HS-5 (cell line): ENCODE data around the gene OVCH1.
"Not testable (repeated sequence)": the region's sequence is repeated elsewhere in the genome, so short reads cannot be mapped to it uniquely, and the experiment has no call there.

Source experiments
- DNase-seq: peaks from one replicate; pipeline ENCODE4 v3.0.0-alpha.2; 2012; ENCODE audit warnings: low read depth

Gene OVCH1

DNA sequence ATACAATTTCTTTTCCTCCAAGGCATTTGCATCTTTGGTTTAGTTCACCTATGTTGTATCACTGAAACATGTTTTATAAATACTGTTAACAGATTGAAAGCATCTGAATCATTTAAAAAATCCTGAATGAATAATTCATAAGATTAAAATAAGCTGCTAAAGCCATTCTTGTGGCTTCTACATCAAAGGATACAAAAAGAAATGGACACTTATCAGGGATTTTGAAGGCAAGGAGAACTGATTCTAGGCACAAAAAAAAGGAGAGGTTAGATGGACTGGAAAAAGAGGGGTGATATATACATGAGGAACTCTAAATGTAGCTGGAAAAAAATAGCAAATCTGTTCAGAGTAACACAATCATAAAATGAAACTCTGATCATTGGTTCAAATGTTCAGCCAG is 5.8 kb upstream of the OVCH1 start:
- no peak for DNase-seq

DNA sequence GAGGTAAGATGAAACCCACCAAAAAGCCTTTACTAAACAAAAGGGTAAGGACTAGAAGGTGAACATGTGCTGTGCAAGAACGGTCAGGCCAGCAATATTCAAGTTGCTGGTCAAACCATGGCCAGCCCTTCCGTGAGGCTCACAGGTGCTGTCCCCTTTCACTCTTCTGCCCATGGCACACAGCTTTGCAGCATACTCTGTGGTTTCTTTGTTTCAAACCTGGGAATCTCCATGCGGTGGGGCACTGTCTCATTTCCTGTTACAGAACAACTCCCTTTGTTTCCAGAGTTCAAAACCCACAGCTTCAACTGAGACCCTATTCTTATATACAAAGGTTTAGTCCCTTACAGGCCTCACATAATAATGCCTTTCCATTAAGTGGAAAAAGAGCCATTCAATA is 1.7 kb upstream of the OVCH1 start:
- DNase-seq, result no peak

DNA sequence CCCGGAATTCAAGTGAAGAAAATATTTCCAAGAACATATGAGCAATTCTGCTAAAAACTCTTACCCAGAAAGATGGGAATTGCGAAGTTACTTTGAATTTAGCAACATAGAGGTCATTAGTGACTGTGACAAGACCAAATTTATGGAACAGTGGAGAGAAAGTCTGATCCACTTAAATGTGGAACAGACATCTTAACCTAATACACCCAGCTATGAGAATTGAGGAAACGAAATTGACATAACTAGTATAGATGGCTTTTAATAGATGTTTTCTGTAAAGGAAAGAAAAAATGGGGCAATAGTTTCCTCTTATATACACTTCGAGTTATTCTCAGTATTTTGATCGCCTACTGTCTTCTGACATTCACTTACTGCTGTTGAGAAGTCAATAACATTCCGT is 4.6 kb downstream of the OVCH1 start:
- no peak for DNase-seq

DNA sequence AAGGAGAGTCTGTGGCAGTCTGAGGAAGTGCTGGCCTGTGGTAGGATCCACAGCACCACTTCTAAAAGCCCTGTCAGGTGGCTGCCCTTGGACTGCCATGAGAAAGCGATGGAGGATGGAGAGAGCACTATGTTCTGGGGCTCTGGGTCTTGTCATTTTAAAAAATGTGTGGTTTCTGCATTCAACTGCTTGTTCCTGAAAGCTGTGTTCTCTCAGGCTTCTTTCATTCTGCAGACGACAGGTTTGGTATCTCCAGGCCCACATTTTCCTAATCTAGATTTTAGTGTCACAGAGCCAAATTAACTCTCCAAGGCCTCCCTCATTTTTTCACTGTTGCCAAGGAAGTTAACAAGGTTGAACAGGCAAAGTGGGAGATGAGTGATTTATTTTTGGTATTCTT is 10.5 kb downstream of the OVCH1 start:
- DNase-seq, result no peak

DNA sequence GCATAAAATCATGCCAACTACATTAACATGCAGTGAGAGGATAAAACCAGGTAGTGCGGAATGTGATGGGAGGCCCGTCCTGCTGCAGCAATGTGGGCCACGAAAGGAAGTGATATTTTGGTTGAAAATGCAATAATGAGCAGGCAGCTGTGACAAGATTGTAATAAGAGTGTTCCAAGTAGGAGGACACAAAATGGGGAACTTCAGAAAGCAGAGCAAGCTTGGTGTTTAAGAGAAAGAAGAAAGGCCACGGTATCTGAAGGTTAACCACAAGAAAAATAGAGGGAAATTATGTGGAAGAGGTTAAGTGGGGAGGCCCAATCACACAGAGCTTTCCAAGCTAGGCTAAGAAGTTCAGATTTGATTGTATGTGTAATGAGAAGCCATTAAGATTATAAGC is 34.3 kb downstream of the OVCH1 start:
- DNase-seq, result no peak

DNA sequence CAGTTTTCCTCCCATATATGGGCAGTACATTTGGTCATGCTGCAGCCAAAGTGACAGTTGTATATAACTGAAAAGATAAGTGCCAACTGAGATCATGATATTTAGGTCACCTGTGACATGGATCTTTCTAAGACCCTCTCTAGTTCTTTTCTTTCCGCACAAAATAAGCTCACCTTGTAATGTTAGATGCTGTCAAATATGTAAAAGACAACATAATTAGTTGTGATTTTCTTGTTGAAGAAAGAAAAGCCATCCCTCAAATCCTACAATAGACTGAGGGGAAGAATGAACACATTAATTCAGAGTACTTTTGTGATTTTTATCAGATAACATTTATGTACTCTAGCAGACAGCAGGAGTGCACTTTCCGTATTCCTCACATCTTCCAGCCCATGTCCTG is 37.4 kb downstream of the OVCH1 start:
- DNase-seq, result no peak

DNA sequence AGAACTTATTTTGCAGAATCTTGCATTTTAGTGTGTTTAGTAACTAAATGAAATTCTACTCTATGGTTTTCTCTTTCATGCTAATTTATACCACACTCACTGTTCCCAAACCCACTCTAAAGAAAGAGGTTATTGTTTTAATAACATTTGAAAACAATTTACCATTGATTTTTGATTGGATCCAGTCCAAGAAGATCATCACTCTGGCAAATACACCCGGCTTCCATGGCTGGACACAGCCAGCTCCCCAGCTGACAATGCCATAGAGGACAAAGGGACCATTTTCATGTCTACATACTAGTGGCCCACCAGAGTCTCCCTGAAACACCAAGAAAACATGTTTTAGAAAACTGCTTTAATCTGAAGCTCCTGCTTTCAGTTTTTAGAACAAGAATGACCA is 42.4 kb downstream of the OVCH1 start:
- no peak for DNase-seq

DNA sequence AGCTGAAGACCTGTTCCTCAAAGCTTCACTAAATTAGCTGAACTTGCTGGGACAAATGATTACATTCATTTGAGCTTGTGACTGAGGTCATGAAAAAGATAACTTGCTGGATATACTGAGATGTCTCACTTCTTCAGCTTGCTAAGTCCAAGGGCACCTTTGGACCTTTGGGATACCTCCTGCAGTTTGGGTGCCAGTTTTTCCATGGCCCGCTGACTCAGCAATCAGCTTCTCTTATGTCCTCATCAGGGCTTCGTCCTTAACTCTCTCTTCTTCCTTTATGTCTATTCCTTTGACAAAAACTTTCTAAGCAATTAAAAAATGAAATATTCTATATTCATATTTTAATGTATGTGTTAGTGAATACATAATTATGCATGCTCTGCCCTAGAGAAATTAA is 45.6 kb downstream of the OVCH1 start:
- no peak for DNase-seq

DNA sequence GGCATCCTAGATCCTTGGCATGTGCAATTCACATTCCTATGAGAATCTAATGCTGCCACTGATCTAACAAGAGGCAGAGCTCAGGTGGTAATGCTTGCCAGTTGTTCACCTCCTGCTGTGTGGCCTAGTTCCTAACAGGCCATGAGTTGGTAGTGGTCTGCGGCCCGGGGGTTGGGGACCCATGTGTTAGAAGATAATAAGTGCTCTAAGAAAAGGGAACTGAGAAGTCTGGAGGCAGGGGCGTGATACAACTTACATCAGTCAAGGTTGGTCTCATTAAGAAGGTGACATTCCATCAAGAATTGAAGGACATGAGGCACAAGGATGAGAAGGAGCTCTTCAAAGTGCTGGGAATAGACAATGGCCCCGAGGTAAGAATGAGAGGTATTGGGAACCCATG is 49.3 kb downstream of the OVCH1 start:
- no peak for DNase-seq

DNA sequence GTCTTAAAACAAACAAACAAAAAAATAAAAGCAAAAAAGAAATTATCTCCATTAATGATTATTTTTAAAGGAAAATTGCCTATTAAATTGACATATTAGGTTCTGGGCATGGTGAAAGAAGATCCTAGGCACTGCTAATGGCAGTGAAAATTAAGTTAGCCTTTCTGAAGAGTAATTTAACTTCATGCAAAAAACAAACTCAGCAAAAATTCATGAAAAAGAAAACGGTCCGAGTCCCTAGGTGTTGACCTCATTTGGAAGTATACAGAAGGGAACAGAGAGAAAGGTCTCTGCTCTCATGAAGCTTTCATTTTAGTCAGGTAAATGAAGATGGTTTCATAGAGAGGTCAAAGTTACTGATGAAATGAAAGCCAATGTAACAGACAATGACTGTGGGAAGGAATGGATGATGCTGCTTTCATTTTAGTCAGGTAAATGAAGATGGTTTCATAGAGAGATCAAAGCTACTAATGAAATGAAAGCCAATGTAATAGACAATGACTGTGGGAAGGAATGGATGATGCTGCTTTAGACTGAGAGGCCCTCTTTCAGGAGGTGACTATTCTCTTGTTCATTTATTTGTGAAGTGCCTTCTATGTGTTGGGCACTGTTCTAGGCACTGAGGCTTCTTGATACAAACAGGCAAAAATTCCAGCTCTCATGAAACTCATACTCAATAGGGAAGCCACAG is 50.1 kb downstream of the OVCH1 start:
- no peak for DNase-seq

DNA sequence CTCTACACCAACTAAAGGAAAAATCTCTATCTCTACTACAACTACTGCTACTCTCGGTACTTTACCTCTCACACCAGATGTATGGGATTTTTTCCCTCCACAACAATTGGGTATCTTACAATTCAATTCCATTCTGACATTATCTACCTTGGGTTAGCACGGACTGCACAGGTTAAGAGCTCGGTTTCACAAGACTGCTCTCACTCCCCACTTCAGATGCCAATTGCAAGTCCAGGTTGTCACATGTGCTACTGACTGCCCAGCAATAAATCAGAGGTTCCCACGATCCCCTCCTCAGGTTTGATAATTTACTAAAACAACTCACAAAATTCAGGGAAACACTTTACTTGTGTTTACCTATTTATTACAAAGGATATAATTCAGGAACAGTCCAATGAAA is 58.0 kb downstream of the OVCH1 start:
- no peak for DNase-seq

DNA sequence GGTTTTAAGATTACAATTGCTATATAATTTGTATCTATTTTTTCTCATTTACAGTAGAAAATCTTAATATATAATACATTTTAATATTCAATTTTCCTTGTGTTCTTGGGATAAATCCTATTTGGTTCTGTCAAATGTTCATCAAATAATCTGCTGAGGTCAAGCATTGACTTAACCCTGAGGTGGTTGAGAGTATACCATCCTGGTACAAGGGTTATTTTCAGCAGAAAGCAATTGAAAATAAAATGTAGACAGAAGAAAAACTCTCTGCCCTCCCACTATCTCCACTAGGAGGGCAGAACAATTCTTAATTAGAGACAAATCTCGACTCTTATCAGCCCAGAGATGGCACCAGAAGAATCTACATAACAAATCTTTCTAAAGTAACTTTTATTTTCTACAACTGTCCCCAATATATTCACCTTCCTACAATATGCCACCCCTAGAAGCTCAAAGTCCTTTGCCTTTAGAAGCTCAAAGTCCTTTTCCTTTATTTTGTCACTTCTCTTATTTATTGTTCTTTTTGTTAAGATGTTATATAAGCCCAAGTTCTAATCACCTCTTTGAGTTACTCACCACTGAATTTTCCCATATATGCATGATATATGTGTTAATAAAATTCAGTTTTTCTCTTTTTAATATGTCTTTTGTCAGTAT is 58.6 kb downstream of the OVCH1 start:
- DNase-seq, result no peak

DNA sequence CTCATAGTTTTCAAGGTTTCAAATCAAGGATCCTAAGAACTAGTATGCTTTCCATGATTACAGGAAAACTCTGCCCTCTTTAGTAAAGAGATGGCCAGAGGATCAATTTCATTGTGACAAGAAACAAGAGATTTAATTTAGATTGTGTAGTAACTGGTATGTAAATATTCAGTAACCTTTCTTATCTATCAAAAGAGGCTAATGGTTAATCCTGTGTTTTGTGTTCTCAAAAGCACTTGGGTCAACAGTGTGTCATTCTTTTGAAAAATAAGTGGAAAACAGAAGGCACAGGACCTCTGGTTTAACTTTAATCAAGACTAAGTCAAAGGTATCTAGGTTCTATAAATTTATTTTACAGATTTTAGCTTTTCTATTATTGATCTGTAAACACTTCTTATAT is 59.9 kb downstream of the OVCH1 start:
- no peak for DNase-seq

DNA sequence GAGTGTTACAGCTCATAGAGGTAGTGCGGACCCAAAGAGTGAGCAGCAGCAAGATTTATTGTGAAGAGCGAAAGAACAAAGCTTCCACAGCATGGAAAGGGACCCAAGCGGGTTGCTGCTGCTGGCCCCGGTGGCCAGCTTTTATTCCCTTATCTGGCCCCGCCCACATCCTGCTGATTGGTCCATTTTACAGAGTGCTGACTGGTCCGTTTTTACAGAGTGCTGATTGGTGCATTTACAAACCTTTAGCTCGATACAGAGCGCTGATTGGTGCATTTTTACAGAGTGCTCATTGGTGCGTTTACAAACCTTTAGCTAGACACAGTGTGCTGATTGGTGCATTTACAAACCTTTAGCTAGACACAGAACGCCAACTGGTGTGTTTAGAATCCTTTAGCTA is 60.7 kb downstream of the OVCH1 start:
- DNase-seq, result not testable (repeated sequence)

DNA sequence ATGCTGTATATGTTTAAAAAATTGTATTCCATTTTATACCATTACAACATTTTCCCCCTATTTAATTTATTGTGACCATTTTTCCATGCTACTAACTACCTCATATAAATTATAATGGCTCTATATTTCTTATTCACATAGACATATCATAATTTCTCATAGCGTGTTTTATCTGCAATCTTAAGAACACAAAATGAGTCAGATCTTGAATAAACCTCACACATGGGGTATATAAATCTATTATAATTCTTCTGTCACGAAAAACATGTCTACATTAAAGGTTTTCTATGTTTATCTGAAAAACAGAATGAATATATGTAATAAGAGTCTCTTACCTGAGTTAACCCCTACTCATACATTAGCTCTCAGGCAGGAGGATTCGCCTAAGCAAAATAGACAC is 66.0 kb downstream of the OVCH1 start:
- no peak for DNase-seq

DNA sequence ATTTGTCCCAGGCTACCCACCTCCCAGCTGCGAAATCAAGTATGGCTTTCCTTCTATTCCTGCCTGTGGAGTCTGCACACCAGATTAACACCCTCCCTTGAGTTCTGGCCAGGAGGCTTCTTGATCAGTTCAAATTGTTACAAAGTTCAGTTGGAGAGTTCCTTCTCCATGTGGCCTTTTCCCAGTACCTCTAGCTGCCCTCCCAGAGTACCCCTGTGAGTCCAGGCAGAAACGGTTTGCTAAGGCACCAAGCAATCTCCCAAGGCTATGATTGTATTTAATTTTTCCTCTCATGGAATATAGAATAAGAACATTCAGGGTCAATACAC is 66.8 kb downstream of the OVCH1 start:
- no peak for DNase-seq

DNA sequence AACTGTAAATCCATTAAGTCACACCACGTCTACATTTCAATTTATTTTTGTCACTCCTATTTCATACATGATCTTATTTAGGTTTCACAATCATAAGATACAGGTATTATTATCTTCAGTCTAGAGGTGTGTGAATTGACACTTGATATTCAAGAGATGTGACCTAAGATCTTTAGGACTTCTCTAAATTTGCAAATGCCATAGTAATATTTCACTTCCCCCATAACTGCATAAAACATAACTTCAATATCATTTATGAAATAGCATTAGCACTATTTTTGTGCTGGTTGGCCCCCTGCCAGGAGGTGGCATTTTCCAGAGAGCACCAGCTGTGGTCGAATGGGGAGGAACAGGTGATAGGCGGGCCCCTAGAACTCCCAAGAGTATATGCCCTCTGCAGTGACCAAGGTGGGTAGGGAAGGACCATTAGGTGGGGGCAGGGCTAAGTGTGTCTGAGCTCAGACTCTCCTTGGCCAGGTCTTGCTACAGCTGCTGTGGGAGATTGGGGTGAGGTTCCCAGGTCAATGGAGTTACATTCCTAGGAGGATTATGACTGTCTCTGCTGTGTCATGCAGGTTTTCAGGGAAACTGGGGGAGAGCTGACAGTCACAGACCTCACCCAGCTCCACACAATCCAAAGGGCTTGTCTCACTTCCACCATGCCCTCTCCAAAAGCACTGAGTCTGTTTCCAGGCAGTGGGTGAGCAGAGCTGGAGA is 67.3 kb downstream of the OVCH1 start:
- DNase-seq, result no peak

DNA sequence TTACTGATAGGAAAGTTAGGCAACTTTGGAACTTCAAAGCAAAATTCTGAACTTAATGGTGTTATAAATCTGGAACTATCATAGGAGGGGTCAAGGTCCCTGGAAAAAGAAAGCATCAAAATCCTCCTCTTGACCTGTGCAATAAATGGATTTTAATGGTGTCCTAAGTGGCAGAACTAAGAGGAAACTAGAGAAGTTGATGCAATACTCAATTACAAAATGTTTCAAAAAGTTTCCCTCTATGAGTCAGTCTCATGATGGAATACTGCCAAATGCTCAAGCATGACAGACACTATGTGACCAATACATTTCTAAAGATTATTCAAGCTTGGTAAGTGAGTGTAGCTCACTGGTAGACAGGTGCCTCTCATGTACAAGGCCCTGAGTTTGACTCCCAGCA is 68.9 kb downstream of the OVCH1 start:
- DNase-seq, result peak; percentile 84

DNA sequence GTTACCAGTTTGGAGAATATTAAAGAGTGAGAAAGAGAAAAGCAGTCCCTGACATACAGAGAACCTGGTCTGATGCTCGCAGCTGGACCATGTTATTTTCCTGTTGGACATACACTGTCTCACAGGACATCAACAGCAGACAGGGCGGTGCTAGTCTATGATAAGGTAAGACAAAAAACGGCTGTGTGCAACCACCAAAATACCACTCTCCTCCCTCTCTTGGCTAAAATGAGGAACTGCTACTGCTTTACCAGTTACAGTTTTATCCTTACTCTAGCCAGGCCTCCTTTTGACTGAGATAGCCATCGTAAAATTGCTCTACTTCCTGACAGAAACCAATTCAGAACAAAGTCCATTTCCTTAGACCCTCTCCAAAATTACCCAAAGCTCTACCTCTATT is 69.5 kb downstream of the OVCH1 start:
- DNase-seq, result no peak

DNA sequence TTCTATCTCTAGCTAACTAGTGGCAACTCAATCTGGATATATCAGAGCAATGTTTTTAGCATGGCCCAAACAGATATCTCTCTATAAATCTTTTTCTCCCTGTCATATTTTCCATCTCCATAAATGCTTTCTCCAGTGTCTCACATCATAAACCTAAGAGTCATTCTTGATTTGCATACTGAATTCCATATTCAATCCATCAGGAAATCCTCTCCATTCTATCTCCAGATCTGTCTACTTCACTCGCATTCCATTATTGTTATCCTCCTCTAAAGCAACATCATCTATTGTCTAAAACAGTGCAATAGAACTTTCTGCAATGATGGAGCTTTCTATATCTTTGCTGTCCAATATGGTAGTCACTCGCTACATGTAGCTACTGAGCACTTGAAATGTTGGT is 71.0 kb downstream of the OVCH1 start:
- DNase-seq, result no peak

DNA sequence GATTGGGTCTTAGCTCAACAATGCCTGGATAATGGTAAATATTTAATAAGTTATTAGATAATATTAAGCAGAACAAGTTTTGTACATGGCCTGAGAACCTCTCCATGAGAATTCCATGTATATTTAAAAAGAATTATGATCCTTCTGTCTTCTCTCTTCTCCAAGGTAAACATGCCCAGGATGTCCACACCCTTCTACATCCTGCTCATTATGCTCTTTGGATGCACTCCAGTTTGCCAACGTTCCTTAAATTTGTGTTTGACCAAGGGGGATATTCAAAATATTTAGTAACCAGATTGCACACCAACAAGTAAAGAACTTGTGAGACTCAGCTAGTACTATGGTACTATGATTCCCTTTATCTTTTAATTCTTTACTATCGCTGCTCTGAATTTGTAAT is 71.8 kb downstream of the OVCH1 start:
- no peak for DNase-seq

DNA sequence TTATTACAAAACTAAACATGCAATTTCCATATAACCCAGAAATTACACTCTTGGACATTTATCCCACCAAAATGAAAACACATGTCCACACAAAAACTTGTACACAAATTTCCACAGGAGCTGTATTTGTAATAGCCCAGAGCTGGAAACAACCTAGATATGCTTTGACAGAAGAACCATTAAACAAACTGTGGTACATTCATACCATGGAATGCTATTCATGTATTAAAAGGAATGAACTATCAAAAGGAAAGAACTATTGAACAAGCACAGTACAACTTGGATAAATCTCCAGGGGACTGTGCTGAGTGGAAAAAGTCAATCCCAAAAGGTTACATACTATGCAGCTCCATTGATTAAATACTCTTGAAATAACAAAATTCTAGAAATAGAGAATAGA is 80.7 kb downstream of the OVCH1 start:
- no peak for DNase-seq

DNA sequence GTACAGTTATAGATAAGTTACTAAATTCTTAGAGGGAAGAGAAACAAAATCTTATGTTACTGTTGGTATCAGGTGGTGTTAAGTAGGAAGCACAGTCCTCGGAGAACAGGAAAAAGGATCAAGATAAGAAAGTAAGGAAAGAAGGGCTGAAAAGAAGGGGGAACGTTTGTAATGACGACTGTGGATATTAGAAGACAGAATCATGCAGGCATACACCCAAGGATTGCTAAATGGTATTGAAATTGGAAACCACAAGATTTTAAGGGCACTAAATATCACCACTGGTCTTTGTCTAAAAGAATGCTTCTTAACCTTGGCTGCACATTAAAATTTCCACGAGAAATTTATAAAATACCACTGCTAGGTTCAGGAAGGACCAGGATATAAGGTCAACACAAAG is 82.4 kb downstream of the OVCH1 start:
- DNase-seq, result no peak

DNA sequence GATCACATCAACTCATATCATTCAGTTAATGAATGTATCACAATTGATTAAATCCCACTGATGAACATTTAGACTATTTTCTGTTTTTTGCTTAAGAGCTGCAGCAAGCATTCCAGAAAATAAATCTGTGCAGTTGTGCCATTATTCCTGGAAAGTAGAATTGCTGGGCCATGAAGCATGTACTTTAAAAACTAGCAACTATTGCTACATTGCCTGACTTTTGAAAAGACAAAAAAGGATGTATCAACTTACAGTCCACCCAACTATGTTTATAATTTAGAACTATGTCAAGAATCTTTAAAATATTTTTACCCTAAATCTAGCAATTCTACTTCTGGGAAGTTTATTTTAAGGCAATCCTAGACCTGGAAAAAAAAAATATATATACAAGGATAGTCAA is 83.1 kb downstream of the OVCH1 start:
- no peak for DNase-seq
